ENCODE results near the gene TMEM40.

Gene TMEM40

DNA sequence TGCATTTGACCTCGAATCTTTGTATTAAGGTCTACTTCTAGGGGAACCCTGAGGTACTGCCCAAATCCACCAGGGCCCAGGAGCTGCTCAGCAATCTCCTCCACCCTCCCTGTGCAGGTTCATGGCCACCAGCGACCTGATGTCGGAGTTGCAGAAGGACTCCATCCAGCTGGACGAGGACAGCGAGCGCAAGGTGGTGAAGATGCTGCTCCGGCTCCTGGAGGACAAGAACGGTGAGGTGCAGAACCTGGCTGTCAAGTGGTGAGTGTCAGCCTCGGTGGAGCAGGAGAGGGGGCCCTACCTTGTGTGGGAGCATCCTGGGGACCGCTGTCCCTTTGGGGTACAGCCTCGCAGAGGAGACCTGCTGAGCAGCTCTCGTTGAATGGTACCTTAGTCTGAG is 44.3 kb upstream of the TMEM40 start:
- ChIA-PET POLR2A (no interaction called here), CTCF (interaction anchor here (0.6 kb wide), 1 partner anchor 35 kb away, joined by 6 read pairs; no protein-coding TSS in a partner anchor)
- TF ChIP-seq ARNT (IDR thresholded peaks at IDR 0.05) (no peak), TARDBP (IDR thresholded peaks at IDR 0.05) (no peak)
- DNase-seq (ENCODE audit: extremely low spot score), result no peak

DNA sequence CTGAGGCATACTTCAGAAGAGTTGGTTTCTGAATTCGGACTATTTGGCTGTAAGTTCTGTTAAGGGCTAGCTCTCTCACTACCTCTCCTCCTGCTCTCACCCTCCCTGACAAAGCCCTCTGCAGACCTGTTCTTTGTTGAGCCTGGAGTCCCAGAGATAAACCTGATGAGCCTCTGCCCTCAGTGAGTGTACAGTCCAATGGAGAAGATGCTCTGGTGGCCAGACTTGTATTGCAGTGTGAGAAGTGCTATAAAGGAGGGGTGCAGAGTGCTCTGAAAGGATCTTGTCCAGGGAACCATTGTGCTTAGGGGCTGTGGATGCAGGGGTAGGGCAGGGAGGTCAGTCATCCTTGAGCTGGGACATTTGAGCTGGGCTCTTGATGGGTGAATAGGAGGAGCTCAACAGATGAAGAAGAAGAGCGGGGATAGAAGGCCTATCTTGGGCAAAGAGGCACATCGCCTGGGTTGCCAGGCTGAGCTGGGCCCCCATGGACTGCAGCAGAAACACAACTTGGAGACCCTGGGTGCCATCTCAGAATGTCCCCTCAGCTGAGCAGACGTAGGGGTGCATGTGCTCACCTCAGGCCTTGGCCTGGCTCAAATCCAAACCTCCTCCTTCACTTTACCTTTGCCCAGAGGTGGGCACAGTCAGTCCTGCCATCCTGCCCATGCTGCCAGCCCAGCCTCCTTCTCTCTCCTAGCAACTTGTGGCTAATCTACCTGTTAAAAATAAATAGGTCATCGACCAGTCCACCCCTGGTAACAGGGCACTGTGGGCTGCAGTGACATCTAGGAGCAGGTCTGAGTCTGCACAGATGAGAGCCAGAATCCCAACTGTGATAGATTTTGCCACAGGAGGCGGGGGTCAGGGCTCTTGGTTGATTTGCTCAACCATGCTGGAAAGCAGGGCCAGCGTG is 40.7 kb upstream of the TMEM40 start:
- POLR2A ChIA-PET, result no interaction called here
- CTCF ChIA-PET, result no interaction called here
- TF ChIP-seq FOXM1 (IDR thresholded peaks at IDR 0.05; ENCODE audit: borderline replicate concordance), result no peak
- TF ChIP-seq ZNF384 (IDR thresholded peaks at IDR 0.05), result no peak
- TF ChIP-seq SUZ12 (IDR thresholded peaks at IDR 0.05), result no peak
- TF ChIP-seq, protein P1, sequence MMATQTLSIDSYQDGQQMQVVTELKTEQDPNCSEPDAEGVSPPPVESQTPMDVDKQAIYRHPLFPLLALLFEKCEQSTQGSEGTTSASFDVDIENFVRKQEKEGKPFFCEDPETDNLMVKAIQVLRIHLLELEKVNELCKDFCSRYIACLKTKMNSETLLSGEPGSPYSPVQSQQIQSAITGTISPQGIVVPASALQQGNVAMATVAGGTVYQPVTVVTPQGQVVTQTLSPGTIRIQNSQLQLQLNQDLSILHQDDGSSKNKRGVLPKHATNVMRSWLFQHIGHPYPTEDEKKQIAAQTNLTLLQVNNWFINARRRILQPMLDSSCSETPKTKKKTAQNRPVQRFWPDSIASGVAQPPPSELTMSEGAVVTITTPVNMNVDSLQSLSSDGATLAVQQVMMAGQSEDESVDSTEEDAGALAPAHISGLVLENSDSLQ (IDR thresholded peaks at IDR 0.05), result no peak
- TF ChIP-seq SP1 (IDR thresholded peaks at IDR 0.05), result no peak
- TF ChIP-seq LEF1 (IDR thresholded peaks at IDR 0.05; ENCODE audit: borderline replicate concordance), result no peak
- TF ChIP-seq BHLHE40 (IDR thresholded peaks at IDR 0.05; ENCODE audit: borderline replicate concordance), result no peak
- no peak for TF ChIP-seq FOXK2 (IDR thresholded peaks at IDR 0.05)
- no peak for TF ChIP-seq NFRKB (IDR thresholded peaks at IDR 0.05)
- TF ChIP-seq CTBP1 (IDR thresholded peaks at IDR 0.05; ENCODE audit: borderline replicate concordance), result no peak
- TF ChIP-seq ELF4 (IDR thresholded peaks at IDR 0.05), result no peak
- no peak for TF ChIP-seq TARDBP (IDR thresholded peaks at IDR 0.05)
- no peak for TF ChIP-seq L3MBTL2 (conservative IDR thresholded peaks at IDR 0.05)
- TF ChIP-seq FOXA1 (IDR thresholded peaks at IDR 0.05), result no peak
- no peak for TF ChIP-seq ARNT (IDR thresholded peaks at IDR 0.05)
- no peak for TF ChIP-seq HDGF (IDR thresholded peaks at IDR 0.05; ENCODE audit: borderline replicate concordance)
- no peak for DNase-seq (ENCODE audit: extremely low spot score)

DNA sequence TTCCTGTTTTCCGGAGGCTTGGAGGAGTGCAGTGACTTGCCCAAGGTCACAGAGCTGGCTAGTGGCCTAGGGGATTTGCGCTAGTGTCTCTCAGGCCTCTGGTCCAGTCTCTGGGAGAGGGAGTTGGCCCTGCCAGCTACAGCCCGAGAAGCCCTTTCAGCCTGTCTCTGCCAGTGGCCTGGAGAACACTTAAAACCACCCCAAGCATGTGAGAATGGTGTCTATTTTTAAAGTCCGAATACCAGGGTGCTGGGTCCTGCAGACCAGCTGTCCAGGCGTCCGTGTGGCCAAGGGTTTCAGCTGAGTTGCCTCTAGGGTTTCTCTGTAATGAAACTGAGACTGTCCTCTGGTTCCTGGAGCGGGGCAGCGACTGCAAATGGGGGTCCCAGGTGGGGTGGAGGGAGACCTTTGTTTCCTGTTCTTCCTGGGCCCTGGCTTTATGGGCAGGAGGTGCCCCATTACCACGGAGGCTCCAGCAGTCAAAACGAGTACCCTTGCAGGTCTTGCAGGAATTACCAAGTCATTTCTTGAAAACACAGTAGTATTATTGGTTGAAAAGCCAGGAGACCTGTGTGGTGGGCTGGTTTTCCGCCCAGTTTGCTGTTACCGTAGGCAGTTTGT is 39.6 kb upstream of the TMEM40 start:
- DNase-seq (ENCODE audit: extremely low spot score), result no peak
- TF ChIP-seq ELF4 (IDR thresholded peaks at IDR 0.05), result no peak
- no peak for TF ChIP-seq LEF1 (IDR thresholded peaks at IDR 0.05; ENCODE audit: borderline replicate concordance)
- no peak for TF ChIP-seq FOXK2 (IDR thresholded peaks at IDR 0.05)
- TF ChIP-seq CTBP1 (IDR thresholded peaks at IDR 0.05; ENCODE audit: borderline replicate concordance), result no peak
- no peak for TF ChIP-seq FOXM1 (IDR thresholded peaks at IDR 0.05; ENCODE audit: borderline replicate concordance)
- TF ChIP-seq TARDBP (IDR thresholded peaks at IDR 0.05), result no peak
- no peak for TF ChIP-seq SP1 (IDR thresholded peaks at IDR 0.05)
- TF ChIP-seq L3MBTL2 (conservative IDR thresholded peaks at IDR 0.05), result no peak
- no peak for TF ChIP-seq ARNT (IDR thresholded peaks at IDR 0.05)
- TF ChIP-seq HDGF (IDR thresholded peaks at IDR 0.05; ENCODE audit: borderline replicate concordance), result no peak
- no peak for TF ChIP-seq NFRKB (IDR thresholded peaks at IDR 0.05)
- no peak for TF ChIP-seq BHLHE40 (IDR thresholded peaks at IDR 0.05; ENCODE audit: borderline replicate concordance)
- TF ChIP-seq FOXA1 (IDR thresholded peaks at IDR 0.05), result no peak
- no peak for TF ChIP-seq ZNF384 (IDR thresholded peaks at IDR 0.05)
- no peak for TF ChIP-seq SUZ12 (IDR thresholded peaks at IDR 0.05)
- ChIA-PET POLR2A (interaction anchor here (1.0 kb wide), 1 partner anchor 10 kb away, joined by 3 read pairs; no protein-coding TSS in a partner anchor), CTCF (no interaction called here)

DNA sequence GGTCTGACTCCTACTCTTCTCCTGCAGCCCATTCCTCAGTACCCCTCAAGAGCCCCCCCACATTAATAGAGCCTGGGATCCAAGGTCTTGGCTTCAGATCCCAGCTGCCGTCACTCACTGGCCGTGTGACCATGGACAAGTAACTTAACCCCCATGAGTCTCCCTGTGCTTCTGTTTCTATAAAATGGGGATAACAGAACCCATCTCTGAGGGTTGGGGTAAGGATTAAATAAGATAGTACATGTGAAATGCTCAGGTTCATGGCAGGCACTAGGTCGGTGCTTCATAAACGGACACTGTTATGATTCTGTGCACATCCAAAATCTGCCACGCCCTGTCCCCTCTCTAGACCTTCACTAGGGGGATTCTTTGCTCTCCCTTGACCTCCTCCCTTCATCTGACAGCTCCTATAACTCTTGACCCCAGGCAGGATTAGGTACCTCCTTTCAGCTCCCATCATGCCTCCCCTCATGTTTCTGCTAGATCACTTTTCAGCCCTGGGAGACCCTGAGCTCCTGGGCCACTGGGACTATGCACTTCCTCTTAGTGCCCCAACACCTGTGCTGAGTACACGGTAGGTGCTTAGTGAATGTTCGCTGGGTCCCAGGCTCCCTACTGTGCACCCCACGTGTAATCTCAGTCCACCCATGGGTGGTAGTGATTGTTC is 39.0 kb upstream of the TMEM40 start:
- CTCF ChIA-PET, result interaction anchor here (0.6 kb wide), 1 partner anchor 91 kb away, joined by 3 read pairs; no protein-coding TSS in a partner anchor
- POLR2A ChIA-PET, result interaction anchor here (1.0 to 2.3 kb wide), 2 partner anchors 9 to 11 kb away, joined by 3 to 12 read pairs; no protein-coding TSS in a partner anchor
- TF ChIP-seq, protein P1 (IDR thresholded peaks at IDR 0.05), result no peak
- TF ChIP-seq LEF1 (IDR thresholded peaks at IDR 0.05; ENCODE audit: borderline replicate concordance) (no peak), SP1 (IDR thresholded peaks at IDR 0.05) (no peak), CTBP1 (IDR thresholded peaks at IDR 0.05; ENCODE audit: borderline replicate concordance) (no peak), FOXA1 (IDR thresholded peaks at IDR 0.05) (no peak), ARNT (IDR thresholded peaks at IDR 0.05) (no peak)
- no peak for DNase-seq (ENCODE audit: extremely low spot score)

DNA sequence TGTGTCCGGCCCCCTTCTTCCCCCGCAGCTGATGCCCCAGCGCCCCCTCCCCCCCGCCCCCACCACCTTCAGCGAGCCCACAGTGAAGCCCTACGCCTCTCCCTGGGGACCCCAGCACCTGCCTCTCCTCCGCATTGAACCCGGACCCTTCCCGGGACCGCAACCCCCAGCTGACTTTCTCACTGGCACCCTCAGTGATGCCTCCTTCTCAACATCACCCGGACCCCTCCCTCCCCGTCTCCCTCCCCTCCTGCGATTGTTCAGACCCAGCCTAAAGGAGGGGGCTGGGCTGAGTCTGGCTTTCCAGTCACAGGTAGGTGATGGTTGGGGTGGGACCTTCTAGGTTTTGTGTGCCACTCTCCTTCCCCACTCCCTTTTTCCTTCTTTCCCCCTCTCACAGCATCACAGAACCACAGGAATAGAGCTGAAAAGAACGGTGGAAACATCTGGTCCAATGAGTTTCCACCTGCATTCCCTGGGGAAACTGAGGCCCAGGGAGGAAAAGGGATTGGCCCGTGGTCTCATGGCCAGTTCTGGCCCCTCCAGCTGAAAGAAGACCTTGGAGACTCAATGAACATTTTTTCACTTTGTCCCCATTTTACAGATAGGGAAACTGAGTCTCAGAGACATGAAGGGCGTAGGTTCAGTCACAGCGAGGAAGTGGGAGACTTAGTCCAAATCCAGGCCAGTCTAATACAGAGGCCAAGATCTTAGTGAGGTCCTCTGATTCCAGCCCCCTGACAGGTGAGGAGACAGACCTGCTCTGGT is 38.2 kb upstream of the TMEM40 start:
- CTCF ChIA-PET, result interaction anchor here (0.6 to 1.8 kb wide), 4 partner anchors 10 to 92 kb away, joined by 3 to 8 read pairs (median 4); no protein-coding TSS in a partner anchor
- TF ChIP-seq ZNF384 (IDR thresholded peaks at IDR 0.05), result no peak
- no peak for TF ChIP-seq LEF1 (IDR thresholded peaks at IDR 0.05; ENCODE audit: borderline replicate concordance)
- no peak for TF ChIP-seq FOXM1 (IDR thresholded peaks at IDR 0.05; ENCODE audit: borderline replicate concordance)
- TF ChIP-seq FOXK2 (IDR thresholded peaks at IDR 0.05), result no peak
- TF ChIP-seq SP1 (IDR thresholded peaks at IDR 0.05), result no peak
- no peak for TF ChIP-seq NFRKB (IDR thresholded peaks at IDR 0.05)
- no peak for TF ChIP-seq HDGF (IDR thresholded peaks at IDR 0.05; ENCODE audit: borderline replicate concordance)
- TF ChIP-seq, protein P1 (IDR thresholded peaks at IDR 0.05), result no peak
- TF ChIP-seq ARNT (IDR thresholded peaks at IDR 0.05), result no peak
- TF ChIP-seq FOXA1 (IDR thresholded peaks at IDR 0.05), result no peak
- TF ChIP-seq BHLHE40 (IDR thresholded peaks at IDR 0.05; ENCODE audit: borderline replicate concordance), result no peak
- TF ChIP-seq L3MBTL2 (conservative IDR thresholded peaks at IDR 0.05), result no peak
- no peak for TF ChIP-seq CTBP1 (IDR thresholded peaks at IDR 0.05; ENCODE audit: borderline replicate concordance)
- TF ChIP-seq ELF4 (IDR thresholded peaks at IDR 0.05), result no peak
- no peak for TF ChIP-seq TARDBP (IDR thresholded peaks at IDR 0.05)
- no peak for DNase-seq (ENCODE audit: extremely low spot score)
- POLR2A ChIA-PET, result interaction anchor here (0.9 to 2.3 kb wide), 5 partner anchors 9 to 44 kb away, joined by 3 to 12 read pairs (median 3); partner anchors contain the start of gene RPL32
